Measurements from ENCODE around the gene CPLANE2.

DNA sequence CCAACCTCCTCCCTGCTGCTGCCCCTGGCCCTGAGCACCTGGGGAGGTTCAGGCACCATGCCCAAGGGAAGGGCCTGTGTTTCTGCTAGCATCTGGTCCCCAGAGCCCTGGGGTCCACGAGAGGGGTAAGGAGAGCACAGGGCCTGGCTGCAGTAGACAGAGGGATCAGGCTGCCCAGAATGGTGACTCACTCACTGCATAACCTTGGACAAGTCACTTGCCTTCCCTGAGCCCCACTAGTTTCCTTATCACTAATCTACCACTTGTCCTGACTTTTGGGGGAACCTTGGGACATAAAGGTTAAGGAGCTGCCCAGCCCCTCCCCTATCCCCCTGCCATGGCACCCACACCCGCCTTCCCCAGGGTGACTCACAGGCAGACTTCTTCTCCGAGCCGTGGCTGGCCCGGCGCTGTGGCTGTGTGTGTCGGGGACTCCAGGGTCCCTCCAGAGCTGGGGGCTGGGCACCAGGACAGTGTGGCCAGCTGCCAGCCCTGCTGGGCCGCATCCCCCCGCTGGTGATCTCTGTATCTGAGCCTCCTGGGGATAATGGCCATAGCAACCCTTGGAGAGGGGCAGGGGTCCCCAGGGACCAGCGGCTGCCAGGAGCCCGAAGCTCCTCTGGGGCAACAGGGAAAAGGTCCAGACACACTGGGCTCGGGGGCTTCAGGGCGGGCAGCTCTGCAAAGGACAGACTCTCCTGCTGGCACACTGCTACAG, 28.6 kb downstream of the CPLANE2 start:
- no peak for TF ChIP-seq EZH2 (IDR thresholded peaks at IDR 0.05; ENCODE audit: low read depth)
- TF ChIP-seq, protein P1, sequence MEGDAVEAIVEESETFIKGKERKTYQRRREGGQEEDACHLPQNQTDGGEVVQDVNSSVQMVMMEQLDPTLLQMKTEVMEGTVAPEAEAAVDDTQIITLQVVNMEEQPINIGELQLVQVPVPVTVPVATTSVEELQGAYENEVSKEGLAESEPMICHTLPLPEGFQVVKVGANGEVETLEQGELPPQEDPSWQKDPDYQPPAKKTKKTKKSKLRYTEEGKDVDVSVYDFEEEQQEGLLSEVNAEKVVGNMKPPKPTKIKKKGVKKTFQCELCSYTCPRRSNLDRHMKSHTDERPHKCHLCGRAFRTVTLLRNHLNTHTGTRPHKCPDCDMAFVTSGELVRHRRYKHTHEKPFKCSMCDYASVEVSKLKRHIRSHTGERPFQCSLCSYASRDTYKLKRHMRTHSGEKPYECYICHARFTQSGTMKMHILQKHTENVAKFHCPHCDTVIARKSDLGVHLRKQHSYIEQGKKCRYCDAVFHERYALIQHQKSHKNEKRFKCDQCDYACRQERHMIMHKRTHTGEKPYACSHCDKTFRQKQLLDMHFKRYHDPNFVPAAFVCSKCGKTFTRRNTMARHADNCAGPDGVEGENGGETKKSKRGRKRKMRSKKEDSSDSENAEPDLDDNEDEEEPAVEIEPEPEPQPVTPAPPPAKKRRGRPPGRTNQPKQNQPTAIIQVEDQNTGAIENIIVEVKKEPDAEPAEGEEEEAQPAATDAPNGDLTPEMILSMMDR (conservative IDR thresholded peaks at IDR 0.05): no peak
